Effector CD4-positive, alpha-beta T cell (primary cell): ENCODE data around the gene LLCFC1.

ENCODE experiments used
- DNase-seq: peaks from one replicate; pipeline ENCODE4 v3.0.0-alpha.2; 2020

LLCFC1 gene

GRCh38 chr7:142910481-142910880 lies 28.8 kb upstream of the LLCFC1 start:
- no peak for DNase-seq

DNA sequence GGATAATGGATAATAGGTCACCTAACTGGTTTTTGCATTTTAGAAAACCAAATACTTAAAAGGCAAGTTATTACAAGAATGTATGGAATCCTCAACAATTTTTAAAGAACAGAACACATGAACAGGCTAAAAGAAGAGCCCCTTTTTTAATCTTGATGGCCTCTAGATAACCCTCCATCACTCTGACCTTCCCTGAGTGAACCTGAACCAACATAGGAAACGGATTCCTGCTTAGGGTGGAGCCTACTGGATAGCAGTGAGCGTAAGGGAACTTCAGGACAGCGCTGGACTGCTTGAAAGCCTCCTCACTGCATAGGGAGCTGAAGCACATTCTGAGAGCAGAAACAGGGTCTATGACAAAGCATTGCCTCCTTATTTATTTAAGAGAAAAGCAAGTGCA lies 26.2 kb upstream of the LLCFC1 start:
- no peak for DNase-seq

DNA sequence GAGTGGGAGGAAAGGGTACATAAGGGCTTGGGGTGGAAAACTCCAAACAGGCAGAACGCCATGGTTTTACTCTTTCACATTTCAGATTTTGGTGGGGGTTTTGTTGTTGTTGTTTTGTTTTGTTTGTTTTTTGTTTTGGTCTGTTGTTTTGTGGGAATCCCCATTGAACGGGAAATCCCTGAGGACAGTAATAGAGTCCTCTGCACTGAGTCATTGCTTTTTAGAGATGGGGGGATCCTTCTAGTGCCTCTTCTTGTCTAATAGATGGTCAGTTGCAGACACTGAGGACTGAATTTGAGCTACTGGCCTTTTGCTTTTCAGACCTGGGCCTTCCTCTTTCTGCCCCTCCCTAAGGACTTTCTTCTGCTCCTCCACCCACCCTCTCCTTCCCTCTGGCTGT lies 25.7 kb upstream of the LLCFC1 start:
- no peak for DNase-seq

DNA sequence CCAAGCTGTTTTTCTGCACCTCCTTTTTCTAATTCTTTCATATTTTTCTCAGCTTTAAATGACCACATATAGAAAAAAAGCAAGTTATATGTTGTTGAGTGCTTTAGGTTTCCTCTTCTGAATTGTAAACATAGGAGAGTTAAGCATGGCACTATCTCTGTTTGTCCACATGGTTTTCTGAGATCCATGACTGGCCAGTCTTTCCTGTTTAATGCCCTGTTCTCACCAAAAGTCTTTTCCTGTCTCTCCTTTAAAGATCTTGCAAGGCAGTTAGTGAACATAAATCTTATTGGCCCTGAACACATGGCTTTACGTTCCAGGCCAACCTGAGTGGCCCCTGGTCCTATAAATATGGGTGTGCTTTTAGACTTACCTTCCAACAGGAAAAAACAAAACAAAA lies 25.2 kb upstream of the LLCFC1 start:
- DNase-seq, result no peak

DNA sequence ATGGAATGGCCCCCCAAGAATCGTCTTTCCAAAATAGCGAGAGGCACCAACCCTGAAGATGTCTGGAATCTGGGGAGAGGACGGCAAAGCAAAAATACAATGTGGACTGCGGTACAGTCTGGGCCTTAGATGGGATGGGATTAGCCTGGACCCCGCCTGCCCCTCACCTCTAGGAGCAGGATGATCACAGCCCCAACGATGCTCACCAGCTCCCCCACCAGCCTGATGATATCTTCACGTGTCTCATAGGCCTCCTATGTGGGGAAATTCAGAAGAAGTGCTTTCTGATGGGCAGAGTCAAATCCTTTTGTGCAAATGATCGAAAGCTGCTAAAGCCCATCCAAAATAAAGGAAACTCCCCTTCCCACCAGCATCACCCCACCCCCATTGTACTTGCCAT lies 24.0 kb upstream of the LLCFC1 start:
- no peak for DNase-seq

DNA sequence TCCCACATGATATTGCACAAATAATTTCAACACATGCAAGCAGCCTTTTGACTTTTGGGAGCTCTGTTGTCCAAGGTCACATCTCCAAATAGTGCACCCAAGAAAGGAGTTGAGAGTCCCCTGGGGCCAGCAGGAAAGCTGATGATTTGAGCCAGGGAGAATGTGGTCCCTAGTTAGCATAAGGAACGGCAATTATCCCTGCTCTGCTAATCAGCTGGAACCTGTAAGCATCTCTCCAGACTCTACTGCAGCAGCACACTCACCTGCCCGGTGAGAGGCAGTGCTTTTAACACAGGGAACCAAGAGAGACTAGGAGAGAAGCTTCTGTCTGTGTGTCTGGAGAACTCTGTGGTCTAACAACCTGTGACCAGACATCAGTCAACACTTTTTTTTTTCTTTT lies 22.8 kb upstream of the LLCFC1 start:
- DNase-seq, result no peak

GRCh38 chr7:142917447-142917846 lies 21.8 kb upstream of the LLCFC1 start:
- no peak for DNase-seq

DNA sequence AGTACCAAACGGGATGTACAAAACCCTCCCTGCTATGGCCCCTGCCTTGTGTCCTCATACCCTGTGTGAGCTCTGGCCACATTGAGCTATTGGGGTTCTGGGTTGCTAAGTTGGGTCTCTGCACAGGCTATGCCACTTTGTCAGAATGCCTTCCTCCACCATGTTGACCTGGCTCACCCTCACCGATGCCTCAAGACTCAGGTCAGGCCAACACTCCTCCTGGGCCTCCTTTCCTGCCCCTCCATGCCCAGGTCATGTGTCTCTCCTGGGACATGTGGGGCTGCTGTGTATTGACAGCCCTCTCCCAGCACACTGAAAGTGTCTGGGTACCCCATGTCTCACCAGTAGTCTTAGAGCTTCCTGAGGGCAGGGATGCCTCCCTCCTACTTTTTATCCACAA lies 20.4 kb upstream of the LLCFC1 start:
- DNase-seq, result no peak

DNA sequence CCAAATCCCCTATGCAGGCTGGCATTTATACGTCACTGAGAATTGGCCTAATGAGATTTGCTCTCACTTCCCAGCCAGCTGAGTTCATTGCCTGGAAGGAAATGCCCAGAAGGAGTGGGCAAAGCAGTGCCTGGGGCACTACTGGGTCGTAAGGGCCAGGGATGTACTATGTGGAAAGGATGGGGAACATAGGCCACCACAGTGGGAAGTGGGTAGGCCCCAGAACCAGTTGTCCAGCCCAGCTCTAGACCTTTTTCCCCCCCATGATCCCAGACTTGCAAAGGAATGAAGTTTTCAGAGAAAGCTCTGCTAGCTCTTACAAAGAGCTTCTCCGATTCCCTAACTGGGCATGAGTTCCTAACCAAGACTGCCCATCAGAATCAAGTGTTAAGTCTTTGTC lies 19.6 kb upstream of the LLCFC1 start:
- no peak for DNase-seq

- no peak for DNase-seq
Measured at GRCh38 chr7:142923391-142923790, 15.9 kb upstream of the LLCFC1 start.

DNA sequence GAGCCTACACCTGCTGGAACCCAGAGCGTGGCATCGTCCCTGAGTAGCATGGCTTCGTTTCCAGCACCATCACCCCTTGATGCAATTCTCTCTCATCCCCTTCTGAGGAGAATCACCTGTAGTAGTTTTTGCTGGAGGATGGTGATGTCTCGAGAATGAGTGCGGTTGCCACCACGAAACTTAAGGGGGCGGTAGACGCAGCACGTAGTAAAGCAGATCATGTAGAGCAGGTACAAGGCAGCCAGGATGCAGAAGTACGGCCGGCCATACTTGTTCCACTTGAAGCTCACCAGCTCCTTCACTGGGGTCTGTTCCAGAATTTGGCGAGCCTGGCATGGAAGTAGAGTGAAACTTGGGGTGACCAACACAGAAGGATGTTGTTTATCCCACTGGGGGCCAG lies 13.9 kb upstream of the LLCFC1 start:
- no peak for DNase-seq

- no peak for DNase-seq
Measured at GRCh38 chr7:142927085-142927745, 12.1 kb upstream of the LLCFC1 start.

- no peak for DNase-seq
Measured at GRCh38 chr7:142927949-142928348, 11.3 kb upstream of the LLCFC1 start.

GRCh38 chr7:142930126-142930730 lies 9.1 kb upstream of the LLCFC1 start:
- no peak for DNase-seq

GRCh38 chr7:142932386-142933091 lies 6.7 kb upstream of the LLCFC1 start:
- DNase-seq, result no peak

GRCh38 chr7:142933092-142933475 lies 6.2 kb upstream of the LLCFC1 start:
- DNase-seq, result no peak

GRCh38 chr7:142933624-142934023 lies 5.7 kb upstream of the LLCFC1 start, which contains the start of gene TRPV5:
TSS of gene TRPV5 (minus strand) at chr7:142933746. CDS start at chr7:142933459, 287 bp downstream.
- no peak for DNase-seq

- DNase-seq, result no peak
Measured at GRCh38 chr7:142934056-142934455, 5.2 kb upstream of the LLCFC1 start.

DNA sequence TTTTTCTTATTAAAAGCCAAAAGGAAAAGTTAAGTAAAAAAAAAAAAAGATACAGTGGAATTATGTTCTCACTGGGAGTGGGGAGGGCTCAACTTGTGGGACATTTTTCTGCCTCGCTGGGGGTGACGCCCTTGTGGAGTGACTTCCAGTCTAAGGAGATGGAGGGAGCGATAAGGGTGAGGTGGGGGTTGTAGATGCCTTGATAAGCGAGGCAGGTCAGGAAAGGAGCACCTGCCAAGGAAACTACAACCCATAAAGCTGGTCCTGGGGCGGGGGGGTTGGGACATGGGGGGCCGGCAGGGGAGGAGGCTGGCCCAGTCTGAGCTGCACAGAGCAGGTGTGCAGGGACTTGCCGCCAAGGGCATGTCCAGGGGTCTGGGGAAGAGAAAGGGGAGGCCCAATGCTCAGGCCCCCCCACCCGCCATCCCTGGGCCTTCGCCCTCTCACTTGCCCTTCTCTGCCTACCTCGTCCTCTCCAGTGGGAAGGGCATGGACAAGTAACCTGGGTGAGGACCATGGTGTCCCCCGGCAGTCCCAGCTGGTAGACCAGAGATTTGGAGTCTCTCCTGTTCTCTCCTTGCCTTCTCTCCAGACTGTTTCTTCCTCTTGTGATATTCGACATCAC lies 3.2 kb upstream of the LLCFC1 start:
- DNase-seq, result no peak

DNA sequence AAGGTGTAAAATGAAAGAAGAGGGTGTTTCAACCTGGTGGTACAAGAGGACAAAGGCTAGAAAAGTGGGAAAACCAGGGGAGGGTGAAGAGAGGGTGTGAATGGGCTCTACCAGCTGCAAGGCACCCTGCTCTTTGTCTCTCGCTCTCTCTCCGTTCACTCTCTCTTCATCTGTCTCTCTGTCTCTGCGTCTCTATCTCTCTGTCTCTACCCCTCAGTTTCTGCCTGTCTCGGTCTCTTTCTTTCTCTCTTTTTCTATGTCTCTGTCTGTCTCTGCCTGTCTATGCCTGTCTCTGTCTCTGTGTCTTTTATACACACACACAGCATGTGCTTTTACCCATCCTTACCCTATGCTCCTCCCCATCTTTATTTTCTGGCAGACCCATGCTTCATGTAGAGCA lies 673 bp upstream of the LLCFC1 start:
- no peak for DNase-seq

DNA sequence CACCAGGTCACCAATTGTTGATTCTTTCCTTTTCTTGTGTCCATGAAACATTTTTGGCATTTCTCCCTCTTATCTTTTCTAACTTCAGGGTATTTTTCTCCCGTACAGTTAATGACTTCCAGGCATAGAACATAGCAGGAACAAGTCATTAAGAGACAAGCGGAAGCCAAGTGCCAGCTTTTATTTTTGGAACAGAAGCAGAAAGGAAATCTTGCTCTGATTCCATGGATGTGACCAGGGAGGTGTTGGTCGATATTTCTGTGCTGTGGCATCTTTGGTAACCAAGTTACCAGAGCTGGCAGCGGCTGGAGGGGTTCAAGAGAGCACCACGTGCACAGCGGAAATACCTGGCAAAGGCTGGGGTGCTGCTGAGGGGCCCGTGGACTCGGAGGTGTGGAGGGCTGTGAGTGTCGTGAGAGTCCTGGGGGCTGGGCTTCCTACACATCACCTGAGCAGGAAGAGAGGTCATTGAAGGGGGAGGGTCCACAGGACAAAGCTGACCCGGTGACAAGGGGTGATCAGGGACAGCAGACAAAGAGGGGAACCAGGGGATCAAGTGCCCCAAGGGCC lies 1.8 kb downstream of the LLCFC1 start:
- DNase-seq, result no peak

GRCh38 chr7:142941541-142941940 lies 2.3 kb downstream of the LLCFC1 start:
- no peak for DNase-seq

GRCh38 chr7:142942746-142943145 lies 3.5 kb downstream of the LLCFC1 start:
- no peak for DNase-seq
